HUDEP-2 (cell line): ENCODE data around the gene TSSK1B.
"Not testable (repeated sequence)": the region's sequence is repeated elsewhere in the genome, so short reads cannot be mapped to it uniquely, and the experiment has no call there.

Experiments
- DNase-seq, 76 experiments: peaks; one replicate each; lab custom pipeline; 2025; ENCODE audit not compliant: unreplicated experiment in 76 of 76; lab: John Stamatoyannopoulos, UW

The TSSK1B gene

GRCh38 chr5:113434889-113435288, at the start of gene TSSK1B:
TSSK1B (minus strand) TSS chr5:113434989; CDS start chr5:113434839, 150 bp downstream.
- no peak for DNase-seq

- DNase-seq = no peak
These were observed 45.5 kb upstream of the TSSK1B start for GRCh38 chr5:113480243-113480642.

- no peak for DNase-seq
These were observed 43.9 kb upstream of the TSSK1B start for GRCh38 chr5:113478691-113479090.

GRCh38 chr5:113474100-113474728, 39.4 kb upstream of the TSSK1B start:
- peak in 3 of 76 experiments; percentile 1 to 16 (median 10) for DNase-seq

- no peak for DNase-seq
These were observed 28.2 kb upstream of the TSSK1B start for GRCh38 chr5:113463032-113463431.

- not testable (repeated sequence) for DNase-seq
These were observed 22.3 kb upstream of the TSSK1B start for GRCh38 chr5:113457106-113457505.

- DNase-seq = no peak
These were observed 18.2 kb upstream of the TSSK1B start for GRCh38 chr5:113452941-113453340.

GRCh38 chr5:113451797-113452196, 17.0 kb upstream of the TSSK1B start:
- DNase-seq = no peak

GRCh38 chr5:113450929-113451328, 16.1 kb upstream of the TSSK1B start:
- DNase-seq = no peak

GRCh38 chr5:113450462-113450861, 15.7 kb upstream of the TSSK1B start:
- DNase-seq = no peak

- no peak for DNase-seq
These were observed 13.5 kb upstream of the TSSK1B start for GRCh38 chr5:113448252-113448651.

- DNase-seq = peak in 8 of 76 experiments; percentile 0 to 24 (median 8)
These were observed 12.8 kb upstream of the TSSK1B start for GRCh38 chr5:113447498-113448050.

- no peak for DNase-seq
These were observed 11.7 kb upstream of the TSSK1B start for GRCh38 chr5:113446358-113446927.

GRCh38 chr5:113437111-113437510, 2.3 kb upstream of the TSSK1B start:
- no peak for DNase-seq

GRCh38 chr5:113435575-113435974, 786 bp upstream of the TSSK1B start:
- DNase-seq = no peak

GRCh38 chr5:113433862-113434612, 752 bp downstream of the TSSK1B start:
- no peak for DNase-seq

GRCh38 chr5:113433071-113433470, 1.7 kb downstream of the TSSK1B start:
- no peak for DNase-seq

- DNase-seq = no peak
These were observed 6.8 kb downstream of the TSSK1B start for GRCh38 chr5:113427871-113428574.

- DNase-seq = no peak
These were observed 8.9 kb downstream of the TSSK1B start for GRCh38 chr5:113425909-113426308.

- DNase-seq = no peak
These were observed 13.1 kb downstream of the TSSK1B start for GRCh38 chr5:113421693-113422092.

- no peak for DNase-seq
These were observed 29.3 kb downstream of the TSSK1B start for GRCh38 chr5:113405530-113405929.
